Fibroblast of skin of left biceps (primary cell): Measurements from ENCODE around the gene TSPAN9.

Experiments used
- DNase-seq, 2 experiments: peaks; one replicate each; pipeline ENCODE4 v3.0.0-alpha.2; 2013; ENCODE audit warnings: low read depth in 2 of 2

Gene TSPAN9

GRCh38 chr12:3076730-3077571 is at the start of gene TSPAN9:
TSS of gene TSPAN9 (plus strand) at chr12:3077379. CDS start at chr12:3201194, 123,815 bp downstream.
- DNase-seq: no peak

GRCh38 chr12:3028108-3028507 is 49.1 kb upstream of the TSPAN9 start:
- no peak for DNase-seq

- no peak for DNase-seq
Measured at GRCh38 chr12:3030821-3031429, 46.3 kb upstream of the TSPAN9 start.

GRCh38 chr12:3032161-3032560 is 45.0 kb upstream of the TSPAN9 start:
- no peak for DNase-seq

- DNase-seq: no peak
Measured at GRCh38 chr12:3032770-3033538, 44.2 kb upstream of the TSPAN9 start.

GRCh38 chr12:3033539-3033867 is 43.7 kb upstream of the TSPAN9 start:
- no peak for DNase-seq

GRCh38 chr12:3034067-3034750 is 43.0 kb upstream of the TSPAN9 start:
- peak; percentile 8 to 23 for DNase-seq

GRCh38 chr12:3035171-3035570 is 42.0 kb upstream of the TSPAN9 start:
- no peak for DNase-seq

GRCh38 chr12:3035815-3036702 is 41.1 kb upstream of the TSPAN9 start:
- DNase-seq: no peak

- DNase-seq: no peak
Measured at GRCh38 chr12:3036901-3037600, 40.1 kb upstream of the TSPAN9 start.

- DNase-seq: no peak
Measured at GRCh38 chr12:3038166-3038565, 39.0 kb upstream of the TSPAN9 start.

GRCh38 chr12:3038926-3039510 is 38.2 kb upstream of the TSPAN9 start:
- DNase-seq: no peak

GRCh38 chr12:3040026-3040656 is 37.0 kb upstream of the TSPAN9 start:
- no peak for DNase-seq

GRCh38 chr12:3040663-3041544 is 36.3 kb upstream of the TSPAN9 start:
- no peak for DNase-seq

- DNase-seq: peak; percentile 29 to 36
Measured at GRCh38 chr12:3041558-3042164, 35.5 kb upstream of the TSPAN9 start.

GRCh38 chr12:3042394-3042793 is 34.8 kb upstream of the TSPAN9 start:
- DNase-seq: no peak

GRCh38 chr12:3042826-3043225 is 34.4 kb upstream of the TSPAN9 start:
- no peak for DNase-seq

- DNase-seq: no peak
Measured at GRCh38 chr12:3043406-3043805, 33.8 kb upstream of the TSPAN9 start.
